ENCODE results near the gene SLC35B4.

Gene SLC35B4

DNA sequence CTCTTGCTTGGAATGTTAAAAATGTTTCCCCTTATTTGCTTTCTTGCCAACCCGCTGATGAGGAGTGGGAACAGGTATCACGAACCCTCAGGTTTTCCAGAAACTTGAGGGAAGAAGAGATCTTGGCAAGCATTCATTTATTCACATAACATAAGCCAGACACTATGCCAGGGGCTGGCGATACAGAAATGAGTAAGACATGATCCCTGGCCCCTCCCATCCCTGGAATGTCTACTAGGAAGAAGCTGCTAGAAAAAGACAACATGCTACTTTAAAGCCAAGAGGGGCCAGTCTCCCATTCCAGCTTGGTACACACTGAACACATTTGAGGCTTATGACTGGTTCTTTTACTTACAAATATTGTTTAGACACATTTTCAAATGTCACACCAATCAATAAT lies 26.4 kb downstream of the SLC35B4 start:
- no peak for DNase-seq (ENCODE audit: low spot score)

GRCh38 chr7:134289841-134290240 lies 26.9 kb downstream of the SLC35B4 start:
- no peak for DNase-seq (ENCODE audit: low spot score)

DNA sequence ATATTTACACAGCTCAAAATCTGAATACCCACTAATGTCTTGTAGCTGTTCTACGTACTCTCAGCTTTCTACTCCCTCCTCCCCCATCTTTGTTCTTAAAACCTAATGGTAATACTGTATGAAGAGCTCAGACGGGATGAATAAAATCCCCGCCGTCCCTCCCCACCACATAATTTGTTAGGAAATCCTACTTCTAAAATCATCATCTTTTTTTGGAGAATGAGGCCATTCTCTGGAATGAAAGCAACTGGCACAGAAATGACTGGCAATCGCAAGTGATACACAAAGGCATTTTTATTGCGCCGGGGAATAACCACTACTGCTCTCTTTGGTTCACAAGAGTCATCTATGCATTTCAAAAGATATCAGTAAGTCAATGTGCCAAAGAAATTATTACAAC lies 27.3 kb downstream of the SLC35B4 start:
- no peak for DNase-seq (ENCODE audit: low spot score)

GRCh38 chr7:134287916-134288659 lies 28.6 kb downstream of the SLC35B4 start:
- no peak for DNase-seq (ENCODE audit: low spot score)

DNA sequence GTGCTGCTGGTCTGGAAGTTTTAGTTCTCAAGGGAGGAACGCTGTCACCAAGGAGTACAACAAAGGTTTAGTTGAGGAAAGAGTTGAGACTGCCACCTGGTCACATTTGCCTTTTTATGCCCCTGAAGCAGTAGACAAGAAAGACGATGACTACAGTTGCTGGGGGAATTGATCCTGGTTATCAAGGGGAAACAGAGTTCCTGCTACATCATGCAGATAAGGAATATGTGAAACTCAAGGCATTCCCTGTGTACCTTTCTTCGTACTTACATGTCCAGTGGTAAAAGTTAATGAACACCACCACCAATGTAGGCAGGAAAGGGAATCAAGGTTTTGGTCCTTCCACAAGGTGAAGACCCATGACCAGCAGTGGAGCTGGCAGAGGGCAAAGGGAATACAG lies 31.8 kb downstream of the SLC35B4 start:
- DNase-seq (ENCODE audit: low spot score) = no peak

- no peak for DNase-seq (ENCODE audit: low spot score)
Measured at GRCh38 chr7:134284011-134284410, 32.7 kb downstream of the SLC35B4 start.

GRCh38 chr7:134280508-134280907 lies 36.2 kb downstream of the SLC35B4 start:
- DNase-seq (ENCODE audit: low spot score) = no peak

- DNase-seq (ENCODE audit: low spot score) = no peak
Measured at GRCh38 chr7:134279898-134280297, 36.8 kb downstream of the SLC35B4 start.

- DNase-seq (ENCODE audit: low spot score) = no peak
Measured at GRCh38 chr7:134279336-134279735, 37.4 kb downstream of the SLC35B4 start.

- no peak for DNase-seq (ENCODE audit: low spot score)
Measured at GRCh38 chr7:134278502-134279153, 38.1 kb downstream of the SLC35B4 start.

- no peak for DNase-seq (ENCODE audit: low spot score)
Measured at GRCh38 chr7:134276951-134277350, 39.8 kb downstream of the SLC35B4 start.

DNA sequence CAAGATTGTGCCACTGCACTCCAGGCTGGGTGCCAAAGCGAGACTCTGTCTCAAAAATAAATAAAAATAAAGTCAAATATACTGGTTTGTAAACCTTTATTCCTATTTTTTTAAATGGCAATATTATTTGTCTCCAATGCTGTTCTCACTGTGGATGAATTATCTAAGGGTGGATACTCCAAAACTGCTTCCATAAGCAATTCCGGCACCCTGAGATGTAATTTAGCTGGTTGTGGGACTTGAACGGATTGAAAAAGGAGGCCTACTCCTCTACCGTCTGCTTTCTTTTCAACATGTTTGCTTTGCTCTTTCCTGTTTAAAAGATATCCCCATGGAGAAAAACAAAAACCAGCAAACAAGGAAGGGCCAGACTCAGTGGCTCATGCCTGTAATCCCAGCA lies 54.4 kb downstream of the SLC35B4 start:
- no peak for DNase-seq (ENCODE audit: low spot score)

DNA sequence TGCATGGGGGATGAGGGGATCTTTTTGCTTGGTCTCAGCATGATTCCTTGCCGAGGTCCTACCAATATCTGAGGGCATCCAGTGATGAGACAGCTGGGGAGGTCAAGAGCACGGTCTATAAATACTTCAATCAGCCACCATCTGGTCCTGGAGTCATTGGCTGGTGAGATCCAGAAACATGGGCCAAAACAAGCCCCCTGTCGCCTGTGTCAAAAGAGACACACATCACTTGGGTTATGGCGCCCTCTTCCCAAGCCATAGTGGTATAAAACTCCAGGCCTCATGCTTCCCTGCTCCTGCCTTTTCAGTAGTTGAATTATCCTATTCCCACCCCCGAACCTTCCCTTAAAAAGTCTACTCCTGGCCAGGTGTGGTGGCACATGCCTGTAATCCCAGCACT lies 60.9 kb downstream of the SLC35B4 start:
- no peak for DNase-seq (ENCODE audit: low spot score)

GRCh38 chr7:134254311-134254710 lies 62.4 kb downstream of the SLC35B4 start:
- DNase-seq (ENCODE audit: low spot score) = no peak

DNA sequence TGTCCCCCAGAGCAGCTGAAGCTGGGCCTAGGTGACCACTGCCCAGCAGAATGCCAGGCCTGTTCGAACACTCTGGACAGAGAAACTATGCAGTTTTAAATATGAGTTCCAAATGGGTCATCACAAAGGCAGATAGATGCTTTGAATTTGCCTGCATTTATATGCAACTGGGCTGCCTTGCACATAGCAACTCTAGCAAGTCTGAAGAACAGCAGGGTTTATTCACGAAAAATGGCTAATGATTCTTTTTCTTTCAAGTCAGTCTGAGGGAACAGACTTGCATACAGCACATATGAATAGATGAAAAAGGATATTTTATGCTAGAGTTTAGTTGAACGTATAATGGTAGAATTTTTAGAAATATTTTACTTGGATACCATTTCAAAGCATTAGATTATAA lies 68.5 kb downstream of the SLC35B4 start:
- no peak for DNase-seq (ENCODE audit: low spot score)

DNA sequence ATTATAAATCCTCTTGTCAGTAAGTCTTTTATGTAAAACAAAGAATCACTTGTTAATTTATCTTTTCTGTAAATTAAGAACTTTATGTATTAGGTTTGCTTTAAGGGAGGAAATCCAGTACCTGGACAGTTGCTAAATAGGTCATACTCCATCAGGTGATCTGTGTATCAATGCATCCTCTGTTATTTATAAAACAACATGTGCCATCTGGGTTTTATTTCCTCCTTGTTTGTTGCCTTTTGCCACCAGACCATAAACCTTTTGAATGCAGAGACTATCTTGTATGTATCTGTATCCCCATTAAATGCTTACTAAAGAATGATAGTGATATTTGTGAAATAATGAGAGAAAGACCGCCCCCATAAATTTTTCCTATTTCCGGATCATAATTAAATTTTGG lies 70.0 kb downstream of the SLC35B4 start:
- DNase-seq (ENCODE audit: low spot score) = no peak

DNA sequence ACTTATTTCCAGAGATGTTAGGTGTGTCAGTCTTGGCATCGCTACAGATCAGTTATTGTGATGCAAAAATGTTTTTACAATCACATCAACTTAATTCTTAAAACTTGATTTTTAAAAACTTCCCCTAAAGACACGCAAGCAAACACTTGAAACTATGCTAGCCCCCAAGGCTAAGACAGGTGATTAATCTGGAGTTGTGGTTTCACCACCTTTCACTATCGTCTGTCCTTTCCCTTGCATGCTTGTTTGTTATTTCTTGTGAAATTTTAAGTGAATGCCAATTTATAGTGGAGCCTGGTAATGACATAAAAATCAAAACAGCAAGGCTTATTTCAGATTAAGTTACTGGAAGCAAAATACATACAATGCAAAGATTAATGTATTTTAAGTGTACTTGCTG lies 70.4 kb downstream of the SLC35B4 start:
- no peak for DNase-seq (ENCODE audit: low spot score)

- DNase-seq (ENCODE audit: low spot score) = no peak
Measured at GRCh38 chr7:134245253-134245652, 71.5 kb downstream of the SLC35B4 start.

All from Ammon's horn (tissue), 1 donor.